ENCODE data around the gene RNF207. TPM values are rescaled to one million over a fixed set of nuclear protein-coding genes. Genes with fewer than 3 reads are reported as not detected.
A peak's percentile ranks its signal among the peaks of the same experiment; 100 is the strongest.

The RNF207 gene
- total RNA-seq, 1 experiment from 2014 or later, result 9.2 TPM

DNA sequence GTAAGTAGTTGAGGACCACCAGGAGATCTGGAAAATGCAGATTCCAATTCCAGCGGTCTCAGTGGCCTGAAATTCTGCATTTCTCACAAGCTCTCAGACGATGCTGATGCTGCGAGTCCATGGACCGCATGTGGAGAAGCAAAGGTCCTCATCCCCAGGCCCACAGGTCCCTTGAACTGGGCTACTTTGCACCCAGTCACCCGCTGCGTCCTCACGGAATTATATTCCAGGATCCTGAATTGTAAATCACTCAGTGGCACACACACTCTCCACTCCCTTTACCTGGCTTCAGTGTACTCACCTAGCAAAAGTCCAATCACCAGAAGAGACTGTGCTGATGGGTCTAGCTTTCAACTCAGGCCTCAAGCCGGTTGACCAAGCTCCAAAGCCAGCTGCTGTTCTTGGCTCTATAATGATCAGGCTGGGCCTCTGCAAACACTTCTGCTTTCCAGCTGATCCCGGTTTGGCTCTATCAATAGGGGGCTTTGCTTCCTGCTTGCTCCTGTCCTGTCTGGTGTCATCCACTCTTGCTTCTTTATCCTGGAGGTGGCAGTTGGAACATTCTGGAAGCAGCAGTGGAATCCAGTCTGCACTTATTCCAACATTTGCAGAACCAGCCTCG lies 5.6 kb upstream of the RNF207 start:
- TF ChIP-seq GRHL2 (CRISPR knock-in tag; IDR thresholded peaks at IDR 0.05; ENCODE audit: insufficient replicate concordance, severe bottlenecking) (no peak), RELA (CRISPR knock-in tag; IDR thresholded peaks at IDR 0.05; ENCODE audit: borderline replicate concordance) (no peak), SMAD3 (CRISPR knock-in tag; IDR thresholded peaks at IDR 0.05; ENCODE audit: borderline replicate concordance) (no peak), ETV6 (CRISPR knock-in tag; IDR thresholded peaks at IDR 0.05) (no peak), GTF2I (CRISPR knock-in tag; conservative IDR thresholded peaks at IDR 0.05) (no peak)
- POLR2A ChIA-PET, result interaction anchor here (1.0 to 1.2 kb wide), 3 partner anchors 39 to 46 kb away, joined by 3 to 5 read pairs (median 5); partner anchors contain the start of gene HES3
- DNase-seq (ENCODE audit: low spot score) (no peak), ATAC-seq (no peak)
- CTCF ChIA-PET, result interaction anchor here (0.8 to 1.9 kb wide), 10 partner anchors 8 to 147 kb away, joined by 3 to 12 read pairs (median 4); no protein-coding TSS in a partner anchor
- Mint-ChIP-seq H3K27me3 (ENCODE audit: low read depth) (no peaks in the 10 kb centered on the region), H3K27ac (peak overlapping the region; percentile 96), H3K4me1 (peaks cover 39% of the 10 kb centered on the region), H3K9me3 (no peaks in the 10 kb centered on the region), H3K36me3 (peaks cover 28% of the 10 kb centered on the region), H3K4me3 (peak overlapping the region; percentile 97)

DNA sequence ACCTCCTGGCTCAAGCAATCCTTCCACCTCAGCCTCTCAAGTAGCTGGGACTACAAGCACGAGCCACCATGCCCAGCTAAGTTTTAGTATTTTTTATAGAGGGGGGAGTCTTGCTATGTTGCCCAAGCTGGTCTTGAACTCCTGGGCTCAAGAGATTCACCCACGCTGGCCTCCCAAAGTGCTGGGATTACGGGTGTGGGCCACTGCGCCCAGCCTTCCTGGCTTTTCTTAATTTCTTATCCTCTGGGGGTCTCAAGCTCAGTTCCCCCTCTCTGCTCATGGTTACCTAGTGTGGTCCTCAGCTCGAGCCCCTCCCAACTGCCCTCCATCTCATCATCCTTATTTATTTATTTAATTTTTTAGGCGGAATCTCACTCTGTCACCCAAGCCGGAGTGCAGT lies 3.7 kb upstream of the RNF207 start:
- ChIA-PET POLR2A (no interaction called here), CTCF (interaction anchor here (0.6 to 10.3 kb wide), 5 partner anchors 17 to 919 kb away, joined by 3 to 489 read pairs (median 5); partner anchors contain the start of genes HES3 and ICMT)
- Mint-ChIP-seq H3K27ac (0 out of 2 replicates have a peak overlapping the region, but pooled peaks have one; percentile 33), H3K4me1 (peaks cover 36% of the 10 kb centered on the region), H3K9me3 (no peaks in the 10 kb centered on the region), H3K27me3 (ENCODE audit: low read depth) (peaks cover 7% of the 10 kb centered on the region), H3K36me3 (peaks cover 14% of the 10 kb centered on the region), H3K4me3 (no peak overlapping the region)
- TF ChIP-seq, protein P1, sequence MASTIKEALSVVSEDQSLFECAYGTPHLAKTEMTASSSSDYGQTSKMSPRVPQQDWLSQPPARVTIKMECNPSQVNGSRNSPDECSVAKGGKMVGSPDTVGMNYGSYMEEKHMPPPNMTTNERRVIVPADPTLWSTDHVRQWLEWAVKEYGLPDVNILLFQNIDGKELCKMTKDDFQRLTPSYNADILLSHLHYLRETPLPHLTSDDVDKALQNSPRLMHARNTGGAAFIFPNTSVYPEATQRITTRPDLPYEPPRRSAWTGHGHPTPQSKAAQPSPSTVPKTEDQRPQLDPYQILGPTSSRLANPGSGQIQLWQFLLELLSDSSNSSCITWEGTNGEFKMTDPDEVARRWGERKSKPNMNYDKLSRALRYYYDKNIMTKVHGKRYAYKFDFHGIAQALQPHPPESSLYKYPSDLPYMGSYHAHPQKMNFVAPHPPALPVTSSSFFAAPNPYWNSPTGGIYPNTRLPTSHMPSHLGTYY (CRISPR knock-in tag; IDR thresholded peaks at IDR 0.05), result no peak
- TF ChIP-seq EMX1 (CRISPR knock-in tag; IDR thresholded peaks at IDR 0.05), result no peak
- TF ChIP-seq ZNF416 (CRISPR knock-in tag; IDR thresholded peaks at IDR 0.05), result no peak
- no peak for TF ChIP-seq ZNF232 (CRISPR knock-in tag; IDR thresholded peaks at IDR 0.05)
- TF ChIP-seq, protein P2, sequence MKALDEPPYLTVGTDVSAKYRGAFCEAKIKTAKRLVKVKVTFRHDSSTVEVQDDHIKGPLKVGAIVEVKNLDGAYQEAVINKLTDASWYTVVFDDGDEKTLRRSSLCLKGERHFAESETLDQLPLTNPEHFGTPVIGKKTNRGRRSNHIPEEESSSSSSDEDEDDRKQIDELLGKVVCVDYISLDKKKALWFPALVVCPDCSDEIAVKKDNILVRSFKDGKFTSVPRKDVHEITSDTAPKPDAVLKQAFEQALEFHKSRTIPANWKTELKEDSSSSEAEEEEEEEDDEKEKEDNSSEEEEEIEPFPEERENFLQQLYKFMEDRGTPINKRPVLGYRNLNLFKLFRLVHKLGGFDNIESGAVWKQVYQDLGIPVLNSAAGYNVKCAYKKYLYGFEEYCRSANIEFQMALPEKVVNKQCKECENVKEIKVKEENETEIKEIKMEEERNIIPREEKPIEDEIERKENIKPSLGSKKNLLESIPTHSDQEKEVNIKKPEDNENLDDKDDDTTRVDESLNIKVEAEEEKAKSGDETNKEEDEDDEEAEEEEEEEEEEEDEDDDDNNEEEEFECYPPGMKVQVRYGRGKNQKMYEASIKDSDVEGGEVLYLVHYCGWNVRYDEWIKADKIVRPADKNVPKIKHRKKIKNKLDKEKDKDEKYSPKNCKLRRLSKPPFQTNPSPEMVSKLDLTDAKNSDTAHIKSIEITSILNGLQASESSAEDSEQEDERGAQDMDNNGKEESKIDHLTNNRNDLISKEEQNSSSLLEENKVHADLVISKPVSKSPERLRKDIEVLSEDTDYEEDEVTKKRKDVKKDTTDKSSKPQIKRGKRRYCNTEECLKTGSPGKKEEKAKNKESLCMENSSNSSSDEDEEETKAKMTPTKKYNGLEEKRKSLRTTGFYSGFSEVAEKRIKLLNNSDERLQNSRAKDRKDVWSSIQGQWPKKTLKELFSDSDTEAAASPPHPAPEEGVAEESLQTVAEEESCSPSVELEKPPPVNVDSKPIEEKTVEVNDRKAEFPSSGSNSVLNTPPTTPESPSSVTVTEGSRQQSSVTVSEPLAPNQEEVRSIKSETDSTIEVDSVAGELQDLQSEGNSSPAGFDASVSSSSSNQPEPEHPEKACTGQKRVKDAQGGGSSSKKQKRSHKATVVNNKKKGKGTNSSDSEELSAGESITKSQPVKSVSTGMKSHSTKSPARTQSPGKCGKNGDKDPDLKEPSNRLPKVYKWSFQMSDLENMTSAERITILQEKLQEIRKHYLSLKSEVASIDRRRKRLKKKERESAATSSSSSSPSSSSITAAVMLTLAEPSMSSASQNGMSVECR (CRISPR knock-in tag; IDR thresholded peaks at IDR 0.05; ENCODE audit: borderline replicate concordance), result no peak
- TF ChIP-seq ESRRA (CRISPR knock-in tag; IDR thresholded peaks at IDR 0.05; ENCODE audit: borderline replicate concordance), result no peak
- TF ChIP-seq FOXK1 (CRISPR knock-in tag; IDR thresholded peaks at IDR 0.05), result no peak
- no peak for TF ChIP-seq TEAD1 (CRISPR knock-in tag; IDR thresholded peaks at IDR 0.05)
- TF ChIP-seq ELF4 (CRISPR knock-in tag; IDR thresholded peaks at IDR 0.05; ENCODE audit: low read depth), result no peak
- TF ChIP-seq RORB (CRISPR knock-in tag; IDR thresholded peaks at IDR 0.05), result no peak
- no peak for TF ChIP-seq KAT7 (CRISPR knock-in tag; IDR thresholded peaks at IDR 0.05; ENCODE audit: borderline replicate concordance)
- no peak for TF ChIP-seq ZNF121 (CRISPR knock-in tag; IDR thresholded peaks at IDR 0.05)
- TF ChIP-seq, protein P3, sequence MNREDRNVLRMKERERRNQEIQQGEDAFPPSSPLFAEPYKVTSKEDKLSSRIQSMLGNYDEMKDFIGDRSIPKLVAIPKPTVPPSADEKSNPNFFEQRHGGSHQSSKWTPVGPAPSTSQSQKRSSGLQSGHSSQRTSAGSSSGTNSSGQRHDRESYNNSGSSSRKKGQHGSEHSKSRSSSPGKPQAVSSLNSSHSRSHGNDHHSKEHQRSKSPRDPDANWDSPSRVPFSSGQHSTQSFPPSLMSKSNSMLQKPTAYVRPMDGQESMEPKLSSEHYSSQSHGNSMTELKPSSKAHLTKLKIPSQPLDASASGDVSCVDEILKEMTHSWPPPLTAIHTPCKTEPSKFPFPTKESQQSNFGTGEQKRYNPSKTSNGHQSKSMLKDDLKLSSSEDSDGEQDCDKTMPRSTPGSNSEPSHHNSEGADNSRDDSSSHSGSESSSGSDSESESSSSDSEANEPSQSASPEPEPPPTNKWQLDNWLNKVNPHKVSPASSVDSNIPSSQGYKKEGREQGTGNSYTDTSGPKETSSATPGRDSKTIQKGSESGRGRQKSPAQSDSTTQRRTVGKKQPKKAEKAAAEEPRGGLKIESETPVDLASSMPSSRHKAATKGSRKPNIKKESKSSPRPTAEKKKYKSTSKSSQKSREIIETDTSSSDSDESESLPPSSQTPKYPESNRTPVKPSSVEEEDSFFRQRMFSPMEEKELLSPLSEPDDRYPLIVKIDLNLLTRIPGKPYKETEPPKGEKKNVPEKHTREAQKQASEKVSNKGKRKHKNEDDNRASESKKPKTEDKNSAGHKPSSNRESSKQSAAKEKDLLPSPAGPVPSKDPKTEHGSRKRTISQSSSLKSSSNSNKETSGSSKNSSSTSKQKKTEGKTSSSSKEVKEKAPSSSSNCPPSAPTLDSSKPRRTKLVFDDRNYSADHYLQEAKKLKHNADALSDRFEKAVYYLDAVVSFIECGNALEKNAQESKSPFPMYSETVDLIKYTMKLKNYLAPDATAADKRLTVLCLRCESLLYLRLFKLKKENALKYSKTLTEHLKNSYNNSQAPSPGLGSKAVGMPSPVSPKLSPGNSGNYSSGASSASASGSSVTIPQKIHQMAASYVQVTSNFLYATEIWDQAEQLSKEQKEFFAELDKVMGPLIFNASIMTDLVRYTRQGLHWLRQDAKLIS (CRISPR knock-in tag; IDR thresholded peaks at IDR 0.05; ENCODE audit: borderline replicate concordance), result no peak
- TF ChIP-seq ZNF396 (CRISPR knock-in tag; IDR thresholded peaks at IDR 0.05; ENCODE audit: borderline replicate concordance), result no peak
- no peak for TF ChIP-seq TP53 (CRISPR knock-in tag; IDR thresholded peaks at IDR 0.05)
- no peak for TF ChIP-seq CBFB (CRISPR knock-in tag; IDR thresholded peaks at IDR 0.05; ENCODE audit: low read depth)
- TF ChIP-seq, protein P4, sequence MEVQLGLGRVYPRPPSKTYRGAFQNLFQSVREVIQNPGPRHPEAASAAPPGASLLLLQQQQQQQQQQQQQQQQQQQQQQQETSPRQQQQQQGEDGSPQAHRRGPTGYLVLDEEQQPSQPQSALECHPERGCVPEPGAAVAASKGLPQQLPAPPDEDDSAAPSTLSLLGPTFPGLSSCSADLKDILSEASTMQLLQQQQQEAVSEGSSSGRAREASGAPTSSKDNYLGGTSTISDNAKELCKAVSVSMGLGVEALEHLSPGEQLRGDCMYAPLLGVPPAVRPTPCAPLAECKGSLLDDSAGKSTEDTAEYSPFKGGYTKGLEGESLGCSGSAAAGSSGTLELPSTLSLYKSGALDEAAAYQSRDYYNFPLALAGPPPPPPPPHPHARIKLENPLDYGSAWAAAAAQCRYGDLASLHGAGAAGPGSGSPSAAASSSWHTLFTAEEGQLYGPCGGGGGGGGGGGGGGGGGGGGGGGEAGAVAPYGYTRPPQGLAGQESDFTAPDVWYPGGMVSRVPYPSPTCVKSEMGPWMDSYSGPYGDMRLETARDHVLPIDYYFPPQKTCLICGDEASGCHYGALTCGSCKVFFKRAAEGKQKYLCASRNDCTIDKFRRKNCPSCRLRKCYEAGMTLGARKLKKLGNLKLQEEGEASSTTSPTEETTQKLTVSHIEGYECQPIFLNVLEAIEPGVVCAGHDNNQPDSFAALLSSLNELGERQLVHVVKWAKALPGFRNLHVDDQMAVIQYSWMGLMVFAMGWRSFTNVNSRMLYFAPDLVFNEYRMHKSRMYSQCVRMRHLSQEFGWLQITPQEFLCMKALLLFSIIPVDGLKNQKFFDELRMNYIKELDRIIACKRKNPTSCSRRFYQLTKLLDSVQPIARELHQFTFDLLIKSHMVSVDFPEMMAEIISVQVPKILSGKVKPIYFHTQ (CRISPR knock-in tag; IDR thresholded peaks at IDR 0.05), result no peak
- DNase-seq (ENCODE audit: low spot score) (no peak), ATAC-seq (no peak)

Measured in WTC11 (cell line).